ENCODE results near the gene ANKRD30A.

GRCh38 chr10:37095792-37096573, 29.4 kb upstream of the ANKRD30A start:
- TF ChIP-seq CTCF (IDR thresholded peaks at IDR 0.05) (no peak), POLR2A (IDR thresholded peaks at IDR 0.05) (no peak)

All from uterus (tissue), 2 donors.